Immature natural killer cell (primary cell): ENCODE results near the gene COMMD4. TPM values are rescaled to one million over a fixed set of nuclear protein-coding genes. Genes with fewer than 3 reads are reported as not detected.
"Not testable (repeated sequence)": the region's sequence is repeated elsewhere in the genome, so short reads cannot be mapped to it uniquely, and the experiment has no call there.

ENCODE experiments used
- DNase-seq, 3 donors: peaks; one replicate each; pipeline ENCODE4 v3.0.0; 2022; ENCODE audit warnings: mixed read lengths in 1 of 3
- H3K27ac Mint-ChIP-seq, 6 donors: one replicate each; pipeline ENCODE4 v1.8.0; 2020; ENCODE audit warnings: mixed read lengths in 6 of 6, mild to moderate bottlenecking in 5 of 6, inconsistent platforms in 4 of 6, moderate library complexity in 3 of 6
- H3K27me3 Mint-ChIP-seq, 3 donors: one replicate each; pipeline ENCODE4 v1.8.0; 2020 to 2021; ENCODE audit warnings: low read depth in 3 of 3, mild to moderate bottlenecking in 3 of 3, mixed read lengths in 3 of 3, moderate library complexity in 3 of 3, inconsistent platforms in 1 of 3
- H3K36me3 Mint-ChIP-seq, 3 donors: one replicate each; pipeline ENCODE4 v1.8.0; 2020; ENCODE audit warnings: mixed read lengths in 3 of 3, inconsistent platforms in 2 of 3, mild to moderate bottlenecking in 2 of 3
- H3K4me1 Mint-ChIP-seq, 2 donors: one replicate each; pipeline ENCODE4 v1.8.0; 2020; ENCODE audit warnings: inconsistent platforms in 2 of 2, mild to moderate bottlenecking in 2 of 2, mixed read lengths in 2 of 2, moderate library complexity in 1 of 2
- H3K4me3 Mint-ChIP-seq, 5 donors: one replicate each; pipeline ENCODE4 v1.8.0; 2020; ENCODE audit warnings: mild to moderate bottlenecking in 5 of 5, mixed read lengths in 5 of 5, inconsistent platforms in 3 of 5, moderate library complexity in 3 of 5
- H3K9me3 Mint-ChIP-seq, 6 donors: one replicate each; pipeline ENCODE4 v1.8.0; 2020; ENCODE audit warnings: mild to moderate bottlenecking in 6 of 6, mixed read lengths in 6 of 6, inconsistent platforms in 4 of 6, moderate library complexity in 3 of 6
- polyA plus RNA-seq, 3 donors: library from polyadenylated mRNA; unstranded; fragments of 300-500 nt; fragmentation: Illumina TruSeq; gene quantifications; one replicate each; pipeline ENCODE4 v1.2.3, GENCODE V29; 2021

Gene COMMD4
- polyA plus RNA-seq, 3 donors from 2014 or later = 83.4 to 103 (median 94.4) TPM

DNA sequence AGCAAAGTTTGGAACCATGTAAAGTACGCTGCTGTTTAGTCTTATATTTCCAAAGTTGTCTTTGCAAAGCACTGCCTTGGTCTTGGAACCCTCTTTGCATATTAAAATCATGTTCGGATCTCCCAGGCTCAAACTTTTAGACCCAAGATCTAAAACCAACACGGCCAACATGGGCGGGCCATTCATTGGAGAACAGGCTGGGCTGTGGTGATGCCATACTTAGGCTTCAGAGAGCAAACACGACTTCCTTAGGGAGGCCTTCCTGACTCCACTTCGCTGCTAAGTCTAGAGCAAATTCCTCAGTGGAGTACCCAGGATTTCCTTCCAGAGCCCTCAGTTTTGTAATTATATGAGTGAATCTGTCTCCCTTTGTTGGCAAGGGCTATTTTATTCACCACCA lies 29.0 kb downstream of the COMMD4 start:
- DNase-seq = no peak
- H3K4me1 Mint-ChIP-seq = peaks cover 21 to 26% of the 10 kb centered on the region in 2 donors
- H3K27ac Mint-ChIP-seq = peak overlapping the region; percentile 23 to 65 (median 46)

DNA sequence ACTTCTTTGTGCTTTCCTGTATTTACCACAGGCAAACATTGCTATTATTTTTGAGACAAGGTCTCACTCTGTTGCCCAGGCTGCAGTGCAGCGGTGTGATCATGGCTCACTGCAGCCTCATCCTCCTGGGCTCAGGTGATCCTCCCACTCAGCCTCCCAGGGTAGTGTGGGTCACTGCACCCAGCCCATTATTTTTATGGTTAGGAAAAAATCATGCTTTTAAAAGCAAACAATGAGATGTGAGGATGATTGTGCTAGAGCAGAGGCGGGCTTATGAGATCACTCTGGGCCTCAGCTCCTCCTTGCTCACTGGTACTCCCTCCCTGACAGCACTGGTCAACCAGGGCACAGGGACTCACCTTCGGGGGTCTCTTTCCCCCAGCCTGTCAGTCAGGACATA lies 30.3 kb downstream of the COMMD4 start:
- peaks cover 24 to 30% of the 10 kb centered on the region in 2 donors for H3K4me1 Mint-ChIP-seq
- peaks cover 5 to 13% (median 6%) of the 10 kb centered on the region in 3 donors for H3K27me3 Mint-ChIP-seq
- peak overlapping the region; percentile 19 to 97 (median 92) for H3K27ac Mint-ChIP-seq
- DNase-seq = no peak
- H3K9me3 Mint-ChIP-seq = no peaks in the 10 kb centered on the region
- peaks cover 3 to 23% (median 7%) of the 10 kb centered on the region in 3 donors for H3K36me3 Mint-ChIP-seq
- H3K4me3 Mint-ChIP-seq = peak overlapping the region in 1 of 5 donors; percentile 90

More for the DNA sequence above, 29.0 kb downstream of the COMMD4 start:
- no peaks in the 10 kb centered on the region for H3K9me3 Mint-ChIP-seq
- peaks cover 0 to 23% (median 7%) of the 10 kb centered on the region in 3 donors for H3K36me3 Mint-ChIP-seq
- H3K4me3 Mint-ChIP-seq = no peak overlapping the region
- peaks cover 5 to 16% (median 5%) of the 10 kb centered on the region in 3 donors for H3K27me3 Mint-ChIP-seq

DNA sequence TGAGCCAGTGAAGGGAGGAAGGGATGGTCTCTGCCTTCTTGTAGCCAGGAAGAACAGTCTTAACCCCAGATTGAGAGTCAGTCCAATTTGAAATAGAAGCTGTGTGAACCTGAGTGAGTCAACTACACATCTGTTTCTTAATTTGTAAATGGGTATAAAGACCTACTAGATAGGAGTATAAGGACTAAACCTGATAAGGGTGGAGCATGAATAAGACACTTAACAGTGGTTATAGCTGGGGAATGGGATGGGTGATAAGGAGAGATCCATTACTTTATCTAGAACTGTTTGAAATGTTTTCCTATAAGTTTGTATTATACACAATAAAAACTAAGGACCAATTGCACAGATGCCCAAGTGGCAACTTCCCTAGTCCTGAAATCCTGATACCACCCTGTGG lies 31.1 kb downstream of the COMMD4 start:
- peaks cover 6 to 28% (median 7%) of the 10 kb centered on the region in 3 donors for H3K36me3 Mint-ChIP-seq
- H3K9me3 Mint-ChIP-seq = no peaks in the 10 kb centered on the region
- H3K27me3 Mint-ChIP-seq = peaks cover 5 to 13% (median 7%) of the 10 kb centered on the region in 3 donors
- peak overlapping the region; percentile 88 to 95 (median 93) for H3K4me3 Mint-ChIP-seq
- peaks cover 24 to 30% of the 10 kb centered on the region in 2 donors for H3K4me1 Mint-ChIP-seq
- DNase-seq = no peak
- peak overlapping the region; percentile 92 to 98 (median 96) for H3K27ac Mint-ChIP-seq

DNA sequence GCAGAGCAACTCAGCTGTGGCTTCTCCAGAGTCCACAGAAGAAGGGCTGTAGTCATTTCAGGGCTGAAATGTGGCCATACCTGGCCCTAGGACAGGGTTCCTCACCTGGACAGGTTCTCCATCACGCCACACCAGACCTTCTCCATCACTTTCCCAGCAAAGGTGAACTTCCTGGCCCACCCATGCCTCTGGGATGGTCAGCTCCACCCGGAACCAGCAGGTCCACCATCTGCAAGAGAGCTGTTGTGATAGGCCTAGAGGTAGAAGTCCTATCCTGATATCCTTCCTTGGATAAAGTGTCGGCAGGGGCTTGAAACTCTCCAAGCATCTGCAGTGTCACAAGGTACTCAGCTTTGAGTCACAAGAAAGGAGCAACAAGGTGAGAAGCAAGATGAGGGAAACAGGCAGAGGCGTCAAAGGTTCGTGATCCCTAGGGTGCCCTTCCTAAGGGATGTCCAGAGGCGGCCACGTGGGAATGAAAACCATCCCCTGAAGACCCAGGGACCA lies 31.6 kb downstream of the COMMD4 start:
- H3K4me1 Mint-ChIP-seq = peaks cover 24 to 30% of the 10 kb centered on the region in 2 donors
- peak overlapping the region; percentile 88 to 95 (median 93) for H3K4me3 Mint-ChIP-seq
- no peak for DNase-seq
- no peaks in the 10 kb centered on the region for H3K9me3 Mint-ChIP-seq
- peak overlapping the region; percentile 92 to 98 (median 96) for H3K27ac Mint-ChIP-seq
- H3K27me3 Mint-ChIP-seq = peaks cover 5 to 13% (median 7%) of the 10 kb centered on the region in 3 donors
- H3K36me3 Mint-ChIP-seq = peaks cover 6 to 28% (median 7%) of the 10 kb centered on the region in 3 donors

DNA sequence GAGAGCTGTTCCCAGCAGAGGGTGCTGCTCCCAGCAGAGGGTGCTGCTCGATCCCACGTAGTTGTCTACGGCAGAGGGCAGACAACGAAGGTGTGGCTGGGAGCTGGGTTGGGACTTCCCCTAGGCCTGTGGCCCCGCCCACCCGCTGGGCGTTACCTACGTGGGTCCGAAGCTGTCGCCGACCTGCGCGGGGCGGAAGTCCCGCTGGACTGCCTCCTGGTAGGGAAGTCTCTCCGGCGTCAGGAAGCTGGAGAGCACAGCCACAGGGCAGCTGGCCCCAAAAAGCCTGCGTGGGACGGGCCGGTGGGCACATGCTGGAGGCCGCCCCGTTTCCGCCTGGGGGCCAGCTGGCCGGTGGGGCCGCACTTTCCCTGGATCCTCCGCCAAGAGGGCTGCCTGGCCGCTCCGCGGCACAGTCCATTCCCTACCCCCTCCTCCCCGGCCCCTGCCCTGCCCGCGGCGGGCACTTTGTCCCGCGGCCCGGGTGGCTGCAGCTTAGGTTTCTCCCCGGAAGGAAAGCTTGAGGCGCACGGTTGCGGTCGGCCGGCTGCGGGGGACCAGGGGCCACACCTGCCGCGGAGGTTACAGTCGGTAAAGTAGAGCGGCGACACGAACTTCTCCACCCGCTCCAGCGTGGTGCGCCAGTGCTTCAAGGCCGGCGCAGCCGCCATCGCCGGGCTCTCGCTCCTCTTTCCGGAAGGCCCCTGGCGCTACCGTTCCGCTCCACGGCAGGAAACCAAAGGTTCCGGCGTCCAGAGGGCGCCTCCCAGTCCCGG lies 32.2 kb downstream of the COMMD4 start, which contains the start of gene MAN2C1:
TSS of gene MAN2C1 (minus strand) at position 695 of the 776 bp plus-strand sequence. CDS start at position 671, 24 bp downstream.
- peaks cover 6 to 29% (median 7%) of the 10 kb centered on the region in 3 donors for H3K36me3 Mint-ChIP-seq
- H3K4me3 Mint-ChIP-seq = peak within 1 kb of the TSS; percentile 88 to 95 (median 93)
- peak; percentile 85 to 87 (median 87) for DNase-seq
- peak within 1 kb of the TSS; percentile 92 to 98 (median 96) for H3K27ac Mint-ChIP-seq
- H3K9me3 Mint-ChIP-seq = no peaks in the 10 kb centered on the region
- H3K27me3 Mint-ChIP-seq = peaks cover 5 to 13% (median 7%) of the 10 kb centered on the region in 3 donors
- H3K4me1 Mint-ChIP-seq = peaks cover 24 to 30% of the 10 kb centered on the region in 2 donors

DNA sequence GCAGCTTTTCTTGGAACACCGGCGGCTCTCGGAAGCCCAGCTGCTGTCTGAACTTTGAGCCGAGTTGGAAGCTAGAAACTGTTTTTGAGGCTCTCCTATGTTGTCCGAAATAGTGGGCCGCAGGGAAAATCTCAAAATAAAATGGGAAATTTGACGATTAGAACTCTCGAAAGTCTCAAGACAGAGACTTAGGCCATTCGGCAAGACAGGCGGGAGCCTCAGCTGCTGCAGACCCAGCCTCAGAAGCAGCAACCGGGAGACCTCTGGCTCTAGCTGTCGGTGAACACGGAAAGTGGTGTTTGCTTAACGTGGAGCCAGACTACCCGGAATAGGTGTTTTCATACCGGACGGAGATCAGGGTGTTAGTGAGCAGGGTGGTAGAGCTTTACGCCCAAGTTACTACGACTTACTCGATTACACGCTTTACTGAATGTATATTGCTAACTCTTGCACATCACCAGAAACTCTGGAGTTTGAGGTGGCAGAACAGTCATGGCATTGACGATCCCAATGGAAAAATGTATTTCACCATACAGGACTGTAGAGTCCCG lies 32.9 kb downstream of the COMMD4 start:
- DNase-seq = peak in 1 of 3 donors; percentile 40
- Mint-ChIP-seq H3K27ac (peak overlapping the region; percentile 92 to 97 (median 96)), H3K4me1 (peaks cover 24 to 30% of the 10 kb centered on the region in 2 donors), H3K27me3 (peaks cover 5 to 13% (median 7%) of the 10 kb centered on the region in 3 donors), H3K36me3 (peaks cover 6 to 32% (median 7%) of the 10 kb centered on the region in 3 donors), H3K4me3 (peak overlapping the region; percentile 88 to 95 (median 93)), H3K9me3 (no peaks in the 10 kb centered on the region)

DNA sequence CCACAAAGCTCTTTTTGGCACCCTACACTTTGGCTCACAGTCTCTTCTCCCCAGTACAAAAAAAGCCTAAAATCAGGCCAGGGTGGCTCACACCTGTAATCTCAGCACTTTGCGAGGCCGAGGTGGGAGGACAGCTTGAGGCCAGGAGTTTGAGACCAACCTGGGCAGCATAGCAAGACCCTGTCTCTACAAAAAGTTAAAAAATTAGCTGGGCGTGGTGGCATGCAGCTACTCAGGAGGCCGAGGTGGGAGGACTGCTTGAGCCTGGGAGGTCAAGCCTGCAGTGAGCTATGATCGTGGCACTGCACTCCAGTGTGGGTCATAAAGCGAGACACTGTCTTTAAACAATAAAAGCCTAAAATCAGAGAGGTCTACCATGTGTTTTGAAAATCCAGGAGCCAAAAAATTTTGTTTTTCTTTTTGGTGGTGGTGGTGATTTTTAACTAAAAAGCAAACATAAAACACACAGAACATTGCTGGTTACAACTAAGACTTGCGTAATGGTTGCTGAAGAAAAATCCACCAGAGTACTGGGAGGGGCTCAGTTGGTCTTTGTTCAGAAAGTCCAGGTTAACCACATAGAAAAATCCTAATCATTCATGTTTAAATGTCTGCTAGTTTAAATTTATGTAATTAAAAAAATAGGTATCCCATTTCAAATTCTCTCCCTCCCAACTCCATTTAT lies 34.2 kb downstream of the COMMD4 start:
- H3K4me1 Mint-ChIP-seq = peaks cover 24 to 30% of the 10 kb centered on the region in 2 donors
- peaks cover 6 to 33% (median 13%) of the 10 kb centered on the region in 3 donors for H3K36me3 Mint-ChIP-seq
- H3K27ac Mint-ChIP-seq = peak overlapping the region; percentile 92 to 97 (median 96)
- H3K27me3 Mint-ChIP-seq = peaks cover 5 to 13% (median 7%) of the 10 kb centered on the region in 3 donors
- no peaks in the 10 kb centered on the region for H3K9me3 Mint-ChIP-seq
- peak overlapping the region; percentile 88 to 95 (median 93) for H3K4me3 Mint-ChIP-seq
- DNase-seq = no peak

DNA sequence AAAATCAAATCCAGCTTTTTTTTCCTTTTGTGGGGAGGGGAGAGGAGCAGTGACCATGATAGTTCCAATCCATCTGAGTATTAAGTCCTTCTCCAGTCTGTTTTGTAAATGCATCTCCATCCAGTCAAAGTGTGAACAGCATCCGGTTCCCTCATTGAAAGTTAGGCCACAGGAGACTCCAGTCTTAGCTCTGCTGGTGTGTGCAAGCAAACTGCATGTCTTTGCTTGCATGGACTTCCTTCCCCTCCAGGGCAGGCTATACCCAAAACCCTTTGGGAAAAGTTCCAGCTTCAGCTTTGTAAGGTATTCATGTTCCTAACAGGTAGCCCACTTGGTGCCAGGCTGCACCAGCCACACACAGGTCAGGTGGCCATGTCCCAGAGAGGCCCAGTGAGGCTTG lies 35.6 kb downstream of the COMMD4 start:
- Mint-ChIP-seq H3K4me3 (no peak overlapping the region), H3K36me3 (peaks cover 14 to 45% (median 27%) of the 10 kb centered on the region in 3 donors), H3K4me1 (peaks cover 24 to 30% of the 10 kb centered on the region in 2 donors), H3K27me3 (peaks cover 5 to 13% (median 7%) of the 10 kb centered on the region in 3 donors), H3K27ac (peak overlapping the region in 1 of 6 donors; percentile 62), H3K9me3 (no peaks in the 10 kb centered on the region)
- DNase-seq = no peak

DNA sequence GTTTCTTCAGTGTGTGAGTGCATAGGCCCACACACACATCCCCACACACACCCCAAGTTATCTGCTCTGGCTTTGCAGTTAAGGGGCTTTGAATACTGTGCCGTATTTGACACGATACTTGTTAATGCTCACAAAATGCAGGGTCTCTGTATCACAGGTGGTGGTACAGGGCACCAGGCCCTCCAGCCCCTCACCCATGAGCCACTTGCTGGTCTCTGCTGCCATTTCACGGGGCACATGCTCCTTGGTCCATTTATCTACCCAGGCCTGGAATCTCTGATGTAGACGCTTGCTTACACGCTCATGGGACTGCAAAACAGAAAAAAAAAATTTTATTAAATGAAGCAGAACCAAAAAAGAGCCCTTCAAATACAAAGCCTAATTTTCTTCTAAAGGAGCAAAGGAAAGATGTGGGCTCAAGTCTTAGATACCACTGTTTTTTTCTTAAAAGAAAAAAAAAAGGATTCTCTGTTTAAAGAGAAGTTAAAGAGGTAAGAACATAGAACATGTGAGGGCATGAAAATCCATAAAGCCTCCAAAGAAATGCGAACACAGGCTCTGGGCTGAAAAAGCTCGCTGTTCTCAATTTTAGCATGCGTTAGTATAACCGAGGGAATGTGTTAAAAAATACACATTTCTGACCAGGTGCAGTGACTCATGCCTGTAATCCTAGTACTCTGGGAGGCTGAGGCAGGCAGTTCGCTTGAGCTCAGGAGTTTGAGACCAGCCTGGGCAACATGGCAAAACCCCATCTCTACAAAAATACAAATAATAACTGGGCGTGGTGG lies 36.2 kb downstream of the COMMD4 start:
- peaks cover 14 to 48% (median 28%) of the 10 kb centered on the region in 3 donors for H3K36me3 Mint-ChIP-seq
- no peak for DNase-seq
- no peak overlapping the region for H3K27ac Mint-ChIP-seq
- peaks cover 5 to 13% (median 7%) of the 10 kb centered on the region in 3 donors for H3K27me3 Mint-ChIP-seq
- H3K4me1 Mint-ChIP-seq = peaks cover 23 to 25% of the 10 kb centered on the region in 2 donors
- no peaks in the 10 kb centered on the region for H3K9me3 Mint-ChIP-seq
- no peak overlapping the region for H3K4me3 Mint-ChIP-seq

DNA sequence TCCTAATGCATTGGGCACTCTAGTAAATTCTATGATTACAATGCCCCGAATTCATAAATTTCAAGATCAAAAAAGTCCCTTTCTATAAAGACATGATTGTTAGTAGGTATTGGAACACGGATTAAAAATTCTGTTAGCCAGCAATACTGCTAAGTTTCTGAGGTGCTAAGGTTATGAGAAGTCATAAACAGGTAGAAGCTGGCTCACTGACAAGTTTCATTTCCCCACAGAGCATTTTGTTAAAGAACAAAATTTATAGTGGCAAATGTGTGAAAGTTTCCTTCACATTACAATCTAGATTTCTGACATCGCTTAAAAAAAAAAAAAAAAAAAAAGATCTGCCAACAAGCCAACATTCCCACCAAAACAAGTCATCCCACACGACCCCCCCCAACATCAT lies 44.9 kb downstream of the COMMD4 start:
- no peak overlapping the region for H3K4me3 Mint-ChIP-seq
- no peaks in the 10 kb centered on the region for H3K27me3 Mint-ChIP-seq

DNA sequence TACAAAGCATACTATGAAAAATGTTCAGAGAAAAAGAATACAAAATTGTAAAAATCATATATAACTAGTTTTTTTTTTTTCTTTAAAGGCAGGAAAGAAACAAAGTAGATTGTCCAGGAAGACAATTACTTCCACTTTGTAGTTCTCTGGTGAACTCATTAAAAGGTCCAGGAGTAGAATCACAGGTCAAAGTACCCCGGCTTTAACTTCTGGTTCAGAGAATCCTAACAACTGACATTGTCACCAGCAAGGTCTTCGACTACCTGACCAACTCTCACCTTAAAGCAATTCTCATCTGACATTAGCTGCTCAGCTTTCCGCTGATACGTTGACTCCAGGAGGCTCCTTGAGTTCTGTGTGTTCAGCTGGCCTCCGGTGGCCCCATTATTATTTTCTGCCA lies 48.1 kb downstream of the COMMD4 start:
- H3K36me3 Mint-ChIP-seq = peaks cover 16 to 50% (median 41%) of the 10 kb centered on the region in 3 donors
- not testable (repeated sequence) for H3K9me3 Mint-ChIP-seq, H3K4me3 Mint-ChIP-seq, H3K27me3 Mint-ChIP-seq, DNase-seq, H3K27ac Mint-ChIP-seq, H3K4me1 Mint-ChIP-seq

More for the DNA sequence above, 44.9 kb downstream of the COMMD4 start:
- Mint-ChIP-seq H3K4me1 (no peaks in the 10 kb centered on the region), H3K9me3 (no peaks in the 10 kb centered on the region), H3K36me3 (peaks cover 19 to 43% (median 30%) of the 10 kb centered on the region in 3 donors), H3K27ac (peak overlapping the region in 1 of 6 donors; percentile 30)
- no peak for DNase-seq
